HL-60/S4 (cell line): ENCODE measurements around the gene NAV3.

ENCODE experiments used
- in situ Hi-C: fragments of 300-500 bp; cut with MboI; formaldehyde crosslinking; loops from 2 replicates; pipeline ENCODE4 v1.14.3; 2022; ENCODE audit warnings: low sequenced_read_pairs

NAV3 gene, protein sequence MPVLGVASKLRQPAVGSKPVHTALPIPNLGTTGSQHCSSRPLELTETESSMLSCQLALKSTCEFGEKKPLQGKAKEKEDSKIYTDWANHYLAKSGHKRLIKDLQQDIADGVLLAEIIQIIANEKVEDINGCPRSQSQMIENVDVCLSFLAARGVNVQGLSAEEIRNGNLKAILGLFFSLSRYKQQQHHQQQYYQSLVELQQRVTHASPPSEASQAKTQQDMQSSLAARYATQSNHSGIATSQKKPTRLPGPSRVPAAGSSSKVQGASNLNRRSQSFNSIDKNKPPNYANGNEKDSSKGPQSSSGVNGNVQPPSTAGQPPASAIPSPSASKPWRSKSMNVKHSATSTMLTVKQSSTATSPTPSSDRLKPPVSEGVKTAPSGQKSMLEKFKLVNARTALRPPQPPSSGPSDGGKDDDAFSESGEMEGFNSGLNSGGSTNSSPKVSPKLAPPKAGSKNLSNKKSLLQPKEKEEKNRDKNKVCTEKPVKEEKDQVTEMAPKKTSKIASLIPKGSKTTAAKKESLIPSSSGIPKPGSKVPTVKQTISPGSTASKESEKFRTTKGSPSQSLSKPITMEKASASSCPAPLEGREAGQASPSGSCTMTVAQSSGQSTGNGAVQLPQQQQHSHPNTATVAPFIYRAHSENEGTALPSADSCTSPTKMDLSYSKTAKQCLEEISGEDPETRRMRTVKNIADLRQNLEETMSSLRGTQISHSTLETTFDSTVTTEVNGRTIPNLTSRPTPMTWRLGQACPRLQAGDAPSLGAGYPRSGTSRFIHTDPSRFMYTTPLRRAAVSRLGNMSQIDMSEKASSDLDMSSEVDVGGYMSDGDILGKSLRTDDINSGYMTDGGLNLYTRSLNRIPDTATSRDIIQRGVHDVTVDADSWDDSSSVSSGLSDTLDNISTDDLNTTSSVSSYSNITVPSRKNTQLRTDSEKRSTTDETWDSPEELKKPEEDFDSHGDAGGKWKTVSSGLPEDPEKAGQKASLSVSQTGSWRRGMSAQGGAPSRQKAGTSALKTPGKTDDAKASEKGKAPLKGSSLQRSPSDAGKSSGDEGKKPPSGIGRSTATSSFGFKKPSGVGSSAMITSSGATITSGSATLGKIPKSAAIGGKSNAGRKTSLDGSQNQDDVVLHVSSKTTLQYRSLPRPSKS (N-terminal part only)

GRCh38 chr12:77830583-77831351 lies at the start of gene NAV3:
Gene NAV3, plus strand, starts transcription at chr12:77830894. Its CDS starts 568 bp downstream, at chr12:77831462.
- in situ Hi-C loops, result no loop called here

DNA sequence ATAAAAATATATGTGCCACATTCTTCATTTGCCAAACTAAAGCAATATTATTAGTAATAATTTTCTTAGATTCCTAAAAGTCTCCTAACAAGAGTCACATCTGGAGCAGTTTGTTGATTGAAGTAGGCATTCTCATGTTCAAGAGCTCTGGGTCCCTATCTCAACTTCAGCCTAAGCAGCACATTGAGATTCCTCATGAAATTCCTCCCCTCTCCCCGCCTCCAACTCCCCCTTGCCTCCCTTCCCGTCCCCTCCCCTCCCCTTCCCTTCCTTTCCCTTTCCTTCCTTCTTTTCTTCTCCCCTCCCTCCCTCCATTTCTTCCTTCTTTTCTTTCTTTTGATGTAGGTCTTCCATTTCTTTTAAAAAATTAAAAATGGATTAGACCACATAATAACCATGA lies 48.7 kb upstream of the NAV3 start:
- in situ Hi-C loops, result no loop called here

DNA sequence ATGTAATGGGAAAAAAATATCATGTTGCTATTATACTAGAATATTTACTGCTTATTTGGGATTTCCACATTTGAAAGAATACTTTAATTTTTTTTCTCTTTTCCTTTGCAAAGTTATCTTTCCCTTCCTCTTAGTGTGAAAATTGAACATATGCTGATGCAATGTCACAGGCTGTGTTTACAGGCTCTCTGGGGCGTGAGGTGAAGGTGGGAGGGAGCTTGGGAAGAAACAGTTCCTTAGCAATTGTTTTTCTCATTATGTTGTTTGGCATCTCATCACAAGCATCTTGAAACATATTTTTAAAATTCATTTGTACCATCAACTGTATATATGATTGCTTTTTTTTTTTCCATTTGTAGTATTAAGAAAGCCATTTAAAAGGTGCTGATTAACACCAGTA lies 47.9 kb upstream of the NAV3 start:
- in situ Hi-C loops, result no loop called here

GRCh38 chr12:77785211-77785610 lies 45.5 kb upstream of the NAV3 start:
- in situ Hi-C loops, result no loop called here

DNA sequence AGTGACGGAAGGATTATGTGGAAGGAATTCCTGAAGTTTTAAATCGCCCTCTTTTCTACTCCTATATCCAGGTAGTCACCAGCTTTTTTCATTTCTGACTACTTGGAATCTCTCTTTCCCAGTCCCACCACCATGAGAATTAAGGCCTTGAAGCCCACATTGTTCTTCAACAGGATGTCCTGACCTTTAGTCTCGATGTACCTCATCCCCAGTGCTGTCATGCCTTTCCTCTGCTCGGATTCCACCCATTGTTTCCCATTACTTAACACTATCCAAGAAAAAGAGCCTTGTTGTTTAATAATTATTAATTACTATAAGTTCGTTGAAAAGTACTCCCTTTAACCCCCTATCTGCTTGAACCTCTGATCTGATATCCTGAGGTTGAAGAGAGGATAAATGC lies 44.0 kb upstream of the NAV3 start:
- in situ Hi-C loops, result no loop called here

DNA sequence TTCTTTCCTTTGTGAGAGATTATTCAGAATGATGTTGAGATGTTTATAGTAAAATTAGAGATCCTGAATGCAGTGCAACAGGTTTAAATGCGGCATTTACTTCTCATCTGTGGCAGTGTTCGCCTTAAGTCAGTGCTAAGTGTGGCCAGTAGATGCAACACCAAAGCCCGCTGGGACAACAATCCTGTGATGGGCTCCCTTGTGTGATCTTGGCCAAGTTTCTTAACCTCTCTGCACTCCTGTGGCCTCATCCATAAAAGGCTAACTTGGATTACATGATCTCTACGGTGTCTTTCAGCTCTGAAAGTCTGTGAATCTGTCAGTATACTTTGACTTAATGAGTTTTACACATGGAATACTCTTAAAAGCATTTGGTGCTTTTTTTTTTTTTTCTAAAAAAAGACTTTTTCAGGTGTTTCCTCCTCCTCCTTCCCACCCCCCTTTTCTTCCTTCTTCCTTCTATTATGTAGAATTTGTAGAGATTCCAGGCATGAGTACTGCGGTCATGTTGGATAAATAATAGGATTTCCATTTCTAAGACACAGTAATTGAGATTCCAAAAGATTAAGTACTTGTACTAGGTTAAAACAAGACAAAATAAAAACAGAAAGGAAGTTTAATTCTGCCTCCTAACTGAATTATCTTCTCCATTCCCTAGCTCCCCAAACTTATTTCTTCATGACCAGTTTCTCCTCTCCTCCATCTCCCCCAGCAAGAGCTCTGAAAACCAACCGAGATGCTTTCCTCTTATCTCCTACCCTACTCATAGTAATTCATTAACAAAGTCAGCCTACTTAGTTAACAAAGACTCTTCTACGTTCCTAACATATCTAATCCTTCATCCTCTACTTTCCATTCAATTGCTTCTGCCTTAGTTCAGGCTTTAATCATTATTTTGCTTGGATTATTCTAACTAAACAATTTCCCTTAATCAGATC lies 42.2 kb upstream of the NAV3 start:
- in situ Hi-C loops, result no loop called here

DNA sequence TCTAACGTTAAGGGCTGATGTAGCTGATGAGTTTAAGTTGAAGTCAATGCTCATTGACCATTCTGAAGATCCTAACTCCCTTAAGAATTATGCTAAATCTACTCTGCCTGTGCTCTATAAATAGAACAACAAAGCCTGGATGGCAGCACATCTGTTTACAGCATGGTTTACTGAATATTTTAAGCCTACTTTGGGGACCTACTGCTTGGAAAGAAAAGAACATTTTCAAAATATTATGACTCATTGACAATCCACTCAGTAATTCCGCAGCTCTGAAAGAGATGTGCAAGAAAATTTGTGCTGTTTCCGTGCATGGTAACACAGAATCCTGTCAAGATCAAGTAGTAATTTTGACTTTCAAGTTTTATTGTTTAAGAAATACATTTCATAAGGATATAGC lies 35.0 kb upstream of the NAV3 start:
- in situ Hi-C loops, result no loop called here

- in situ Hi-C loops, result no loop called here
These were observed 33.9 kb upstream of the NAV3 start for GRCh38 chr12:77796775-77797174.

GRCh38 chr12:77800501-77800900 lies 30.2 kb upstream of the NAV3 start:
- in situ Hi-C loops, result no loop called here

DNA sequence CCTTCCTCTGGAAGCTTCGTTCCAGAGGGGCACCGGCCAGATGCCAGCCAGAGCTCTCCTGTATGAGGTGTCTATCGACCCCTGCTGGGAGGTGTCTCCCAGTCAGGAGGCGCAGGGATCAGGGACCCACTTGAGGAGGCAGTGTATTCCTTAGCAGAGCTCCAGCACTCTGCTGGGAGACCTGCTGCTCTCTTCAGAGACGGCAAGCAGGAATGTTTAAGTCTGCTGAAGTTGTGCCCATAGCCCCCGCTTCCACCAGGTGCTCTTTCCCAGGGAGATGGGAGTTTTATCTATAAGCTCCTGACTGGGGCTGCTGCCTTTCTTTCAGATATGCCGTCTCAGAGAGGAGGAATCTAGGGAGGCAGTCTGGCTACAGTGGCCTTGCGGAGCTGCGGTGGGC lies 22.2 kb upstream of the NAV3 start:
- in situ Hi-C loops, result no loop called here

DNA sequence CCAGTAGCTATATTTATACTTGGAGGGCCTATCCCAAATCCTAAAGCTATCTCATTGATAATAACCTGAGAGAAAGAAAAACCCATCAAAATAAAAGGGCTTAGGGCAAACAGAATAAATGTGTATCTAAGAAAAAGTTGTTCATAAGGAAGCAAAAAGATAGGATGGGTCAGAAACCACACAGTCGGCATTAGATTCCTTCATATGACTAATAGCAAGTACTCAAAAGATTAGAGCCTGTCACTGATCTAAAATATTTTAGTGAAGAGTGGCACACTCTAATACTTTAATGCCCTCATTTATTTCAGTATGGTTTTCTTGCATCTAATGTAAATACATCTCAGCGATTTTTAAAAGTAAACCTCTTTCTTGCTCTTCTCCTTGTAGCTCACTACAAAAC lies 17.1 kb upstream of the NAV3 start:
- in situ Hi-C loops, result no loop called here

DNA sequence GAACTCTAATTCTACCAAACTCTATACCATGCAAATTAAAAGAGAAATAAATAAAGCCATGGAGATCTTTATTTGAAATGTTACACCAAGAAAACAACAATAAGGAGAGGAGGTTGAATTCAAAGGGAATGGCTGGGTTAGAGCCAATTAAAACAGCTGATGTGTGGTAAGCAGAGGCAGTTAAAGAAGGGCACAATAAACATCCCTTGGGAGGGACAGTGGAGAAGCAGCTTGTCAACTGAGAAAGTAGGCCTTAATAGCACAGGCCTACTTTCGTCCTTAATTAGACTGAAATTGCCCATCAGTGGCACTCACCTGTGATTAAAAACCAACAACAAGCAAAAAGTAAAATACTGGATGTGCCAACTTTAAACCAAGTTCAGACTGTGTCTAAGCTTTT lies 16.3 kb upstream of the NAV3 start:
- in situ Hi-C loops, result no loop called here

GRCh38 chr12:77816196-77816595 lies 14.5 kb upstream of the NAV3 start:
- in situ Hi-C loops, result no loop called here

- in situ Hi-C loops, result no loop called here
These were observed 13.4 kb upstream of the NAV3 start for GRCh38 chr12:77817276-77817675.

DNA sequence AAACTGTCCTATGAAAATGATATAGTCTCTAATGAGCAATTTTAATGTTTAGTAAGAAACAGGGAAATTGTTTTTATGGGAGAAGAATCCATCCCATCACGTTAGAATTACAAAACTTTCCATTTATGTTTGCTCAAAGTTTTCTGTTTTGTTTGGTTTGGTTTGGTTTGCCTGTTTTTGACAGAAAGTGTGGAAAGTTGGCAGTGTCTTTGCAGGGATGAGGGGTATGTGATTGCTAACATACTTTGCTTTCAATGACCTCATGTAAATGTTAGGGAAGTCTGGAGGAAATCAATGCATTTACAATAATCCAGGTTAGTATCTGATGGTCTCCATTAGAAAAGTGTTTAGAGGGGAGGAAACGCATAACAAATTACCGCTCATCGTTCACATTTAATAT lies 12.3 kb upstream of the NAV3 start:
- in situ Hi-C loops, result no loop called here

GRCh38 chr12:77821699-77822203 lies 8.9 kb upstream of the NAV3 start:
- in situ Hi-C loops, result no loop called here

DNA sequence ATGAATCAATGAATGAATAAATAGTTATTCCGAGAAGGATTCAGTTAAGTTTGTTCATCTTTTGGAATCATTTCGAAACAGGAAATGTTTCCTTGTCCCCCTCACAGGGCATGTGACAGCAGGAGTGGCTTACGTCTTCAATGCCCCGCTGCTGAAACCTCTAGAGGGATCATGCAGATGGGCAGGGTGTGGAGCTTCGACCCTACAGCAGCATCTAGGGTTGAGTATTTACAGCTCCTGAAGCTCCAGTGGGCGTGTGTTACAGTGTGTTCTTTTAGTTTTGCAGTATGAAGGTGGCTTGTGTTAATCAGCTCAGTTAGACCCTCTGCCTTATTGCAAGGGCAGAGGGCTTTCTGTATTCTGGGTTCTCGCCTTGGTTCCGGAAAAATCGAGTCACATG lies 2.6 kb downstream of the NAV3 start:
- in situ Hi-C loops, result no loop called here

GRCh38 chr12:77834618-77835017 lies 3.9 kb downstream of the NAV3 start:
- in situ Hi-C loops, result no loop called here

GRCh38 chr12:77835969-77836368 lies 5.3 kb downstream of the NAV3 start:
- in situ Hi-C loops, result no loop called here
